ENCODE data around the gene PVALEF. TPM values are rescaled to one million over a fixed set of nuclear protein-coding genes. Genes with fewer than 3 reads are reported as not detected.

Gene PVALEF
- total RNA-seq, 2 donors from 2014 or later, result not detected

DNA sequence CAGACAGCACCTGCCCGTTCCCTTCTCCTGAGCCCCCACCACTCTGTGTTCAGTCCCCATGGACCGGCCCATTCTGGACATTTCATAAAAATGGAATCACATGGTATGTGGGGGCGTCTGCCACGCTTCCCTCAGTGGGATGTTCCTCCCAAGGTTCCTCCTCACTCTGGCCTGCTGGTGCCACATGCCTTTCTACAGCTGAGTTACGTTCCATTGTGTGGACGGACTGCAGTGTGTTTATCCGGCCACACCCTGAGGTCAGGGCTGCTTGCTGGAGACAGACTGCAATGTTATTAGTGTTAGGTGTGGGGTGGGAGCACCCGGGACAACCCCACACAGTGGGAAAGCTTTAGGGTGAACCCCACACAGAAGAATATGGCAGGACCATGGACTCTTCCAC, 6.6 kb downstream of the PVALEF start:
- ATAC-seq, result peak in 1 of 2 donors; percentile 17
- intact Hi-C loops (cut with DNase I), result no loop called here
- DNase-seq, result no peak

DNA sequence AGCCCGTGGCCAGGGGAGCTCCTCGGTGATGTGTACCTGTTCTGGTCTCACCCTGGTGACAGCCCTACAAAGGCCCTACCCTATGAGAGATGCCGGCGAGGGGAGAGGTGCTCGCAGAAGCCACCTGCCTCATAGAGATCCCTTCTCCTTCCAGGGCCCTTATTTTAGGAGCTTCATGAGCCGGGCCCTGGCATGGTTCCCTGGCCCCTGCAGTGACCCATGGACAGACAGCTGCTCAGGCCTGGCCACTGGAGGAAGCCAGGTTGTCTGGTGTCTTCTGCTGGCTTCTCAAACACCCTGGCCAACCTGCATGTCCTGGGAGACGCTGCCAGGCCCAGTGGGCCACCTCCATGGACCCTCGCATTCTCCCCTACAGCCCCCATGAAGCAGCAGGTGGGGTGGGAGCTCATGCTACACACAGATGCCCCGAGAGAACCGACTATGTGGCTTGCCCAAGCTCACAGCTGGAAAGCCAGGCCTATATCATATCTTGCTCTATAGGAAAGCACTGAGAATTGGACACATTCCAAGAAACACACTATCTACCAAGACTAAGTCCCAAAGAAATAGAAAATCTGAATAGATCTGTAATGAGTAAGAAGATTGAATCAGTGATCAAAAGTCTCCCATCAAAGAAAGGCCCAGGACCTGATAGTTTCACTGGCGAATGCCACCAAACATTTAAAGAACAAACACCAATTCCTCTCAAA, 7.9 kb downstream of the PVALEF start:
- ATAC-seq (no peak), DNase-seq (no peak)
- intact Hi-C loops (cut with DNase I), result no loop called here

DNA sequence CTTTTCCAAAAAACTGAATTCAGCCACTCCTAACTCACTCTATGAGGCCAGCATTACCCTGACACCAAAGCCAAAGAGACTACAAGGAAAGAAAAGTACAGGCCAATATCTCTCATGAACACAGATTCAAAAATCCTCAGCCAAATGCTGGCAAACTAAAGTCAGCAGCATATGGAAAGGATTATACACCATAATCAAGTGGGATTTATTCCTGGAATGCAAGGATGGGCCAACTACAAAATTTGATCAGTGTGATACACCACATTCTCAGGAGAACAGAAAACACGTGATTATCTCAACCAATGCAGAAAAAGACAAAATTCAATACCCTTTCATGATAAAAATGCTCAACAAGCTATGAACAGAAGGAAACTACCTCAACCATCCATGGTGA, 8.5 kb downstream of the PVALEF start:
- DNase-seq, result no peak
- no peak for ATAC-seq
- intact Hi-C loops (cut with DNase I), result no loop called here

DNA sequence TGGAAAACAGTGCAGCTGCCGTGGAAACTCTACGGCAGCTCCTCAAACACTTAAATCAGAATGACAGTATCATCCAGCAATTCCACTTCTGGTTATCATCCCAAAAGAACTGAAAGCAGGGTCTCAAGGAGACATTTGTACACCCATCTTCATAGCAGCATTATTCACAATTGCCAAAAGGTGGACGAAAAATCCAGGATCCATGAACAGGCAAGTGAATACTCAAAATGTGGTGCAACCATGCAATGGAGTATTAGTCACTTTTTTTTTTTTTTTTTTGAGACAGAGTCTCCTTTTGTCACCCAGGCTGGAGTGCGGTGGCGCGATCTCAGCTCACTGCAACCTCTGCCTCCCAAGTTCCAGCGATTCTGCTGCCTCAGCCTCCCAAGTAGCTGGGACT, 11.4 kb downstream of the PVALEF start:
- ATAC-seq (no peak), DNase-seq (no peak)
- intact Hi-C loops (cut with DNase I), result no loop called here

DNA sequence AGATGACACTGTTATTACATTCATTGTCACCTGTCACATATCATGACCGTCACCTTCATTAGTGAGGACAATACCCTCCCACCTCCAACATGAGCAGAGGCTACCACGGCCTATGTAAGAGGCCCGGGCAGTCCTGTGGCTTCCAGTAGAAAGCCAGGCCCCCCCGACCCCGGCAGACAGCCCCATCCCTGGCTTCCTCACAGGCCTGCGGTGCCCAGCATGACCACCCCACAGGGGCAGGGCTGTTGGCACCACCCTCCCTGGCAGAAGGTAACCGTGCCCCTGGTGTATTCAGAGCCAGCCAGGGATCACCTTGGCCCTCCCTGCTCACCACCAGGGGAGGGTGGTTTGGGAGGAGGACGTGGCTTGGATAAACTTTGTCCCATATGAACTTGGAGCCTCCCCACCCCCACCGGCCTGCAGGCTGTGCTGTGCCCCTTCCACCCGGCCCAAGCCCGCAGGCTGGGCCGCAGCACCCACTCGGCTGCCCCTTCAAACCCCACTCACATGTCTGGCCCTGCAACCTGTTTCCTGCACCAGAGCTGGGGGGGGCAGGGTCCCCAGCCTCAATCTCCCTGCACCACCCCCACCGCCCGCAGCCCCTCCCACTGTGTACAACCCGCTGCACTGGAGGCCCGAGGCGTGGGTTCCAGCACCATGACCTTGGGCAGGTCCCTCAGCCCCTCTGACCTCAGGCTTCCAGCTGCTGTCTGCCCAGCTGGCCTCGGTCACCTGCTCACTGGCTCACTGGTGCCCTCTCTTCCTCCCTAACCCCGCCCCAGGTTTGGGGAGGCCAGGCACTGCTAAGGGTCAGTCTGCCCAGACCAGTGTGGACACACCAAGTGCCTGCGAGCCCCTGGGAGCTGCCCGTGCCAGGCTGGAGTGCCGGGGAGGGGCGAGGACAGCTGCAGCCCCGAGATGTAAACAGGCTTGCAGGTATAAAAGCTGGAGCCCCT, 13.1 kb downstream of the PVALEF start:
- intact Hi-C loops (cut with DNase I), result no loop called here
- DNase-seq (no peak), ATAC-seq (no peak)

DNA sequence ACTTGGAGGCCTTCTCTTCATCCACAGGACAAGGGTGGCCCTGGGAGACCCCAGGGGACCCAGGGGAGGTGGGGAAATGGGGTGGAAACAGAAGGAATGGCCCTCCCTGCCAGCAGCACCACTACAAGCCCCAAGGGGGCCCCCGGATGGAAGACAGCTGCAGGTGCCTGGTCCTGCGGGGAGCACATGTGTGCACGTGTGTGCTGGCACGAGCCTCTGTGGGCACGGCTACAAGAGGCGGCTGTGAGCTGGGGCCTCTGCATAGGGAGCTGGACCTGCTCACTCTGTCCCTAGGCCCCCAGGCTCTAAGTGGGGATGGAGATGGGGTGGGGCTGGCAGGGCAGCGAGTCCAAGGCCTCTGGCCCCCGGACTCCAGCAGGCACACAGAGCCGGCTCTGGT, 13.9 kb downstream of the PVALEF start:
- intact Hi-C loops (cut with DNase I), result no loop called here
- no peak for DNase-seq

DNA sequence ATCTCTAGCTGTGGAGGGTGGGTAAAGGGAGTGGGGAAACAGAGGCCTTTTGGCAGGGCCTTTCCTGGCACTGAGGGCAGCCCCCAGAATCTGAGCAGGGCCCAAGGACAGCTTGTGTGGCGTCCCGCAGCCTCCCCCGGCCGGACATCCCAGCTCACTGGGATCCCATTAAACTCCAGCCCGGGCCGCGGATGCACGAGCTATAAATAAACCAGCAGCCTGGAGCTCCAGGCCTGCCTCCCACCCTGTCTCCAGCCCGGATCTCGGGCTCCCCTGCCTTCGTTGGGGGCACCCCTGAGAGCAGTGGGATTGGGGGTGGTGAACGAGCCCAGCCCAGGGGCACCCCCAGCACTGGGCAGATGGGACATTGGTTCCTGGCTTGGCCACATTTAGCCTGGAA, 14.6 kb downstream of the PVALEF start:
- intact Hi-C loops (cut with DNase I), result no loop called here
- DNase-seq (no peak), ATAC-seq (no peak)

More for the DNA sequence above, 13.9 kb downstream of the PVALEF start:
- no peak for ATAC-seq

DNA sequence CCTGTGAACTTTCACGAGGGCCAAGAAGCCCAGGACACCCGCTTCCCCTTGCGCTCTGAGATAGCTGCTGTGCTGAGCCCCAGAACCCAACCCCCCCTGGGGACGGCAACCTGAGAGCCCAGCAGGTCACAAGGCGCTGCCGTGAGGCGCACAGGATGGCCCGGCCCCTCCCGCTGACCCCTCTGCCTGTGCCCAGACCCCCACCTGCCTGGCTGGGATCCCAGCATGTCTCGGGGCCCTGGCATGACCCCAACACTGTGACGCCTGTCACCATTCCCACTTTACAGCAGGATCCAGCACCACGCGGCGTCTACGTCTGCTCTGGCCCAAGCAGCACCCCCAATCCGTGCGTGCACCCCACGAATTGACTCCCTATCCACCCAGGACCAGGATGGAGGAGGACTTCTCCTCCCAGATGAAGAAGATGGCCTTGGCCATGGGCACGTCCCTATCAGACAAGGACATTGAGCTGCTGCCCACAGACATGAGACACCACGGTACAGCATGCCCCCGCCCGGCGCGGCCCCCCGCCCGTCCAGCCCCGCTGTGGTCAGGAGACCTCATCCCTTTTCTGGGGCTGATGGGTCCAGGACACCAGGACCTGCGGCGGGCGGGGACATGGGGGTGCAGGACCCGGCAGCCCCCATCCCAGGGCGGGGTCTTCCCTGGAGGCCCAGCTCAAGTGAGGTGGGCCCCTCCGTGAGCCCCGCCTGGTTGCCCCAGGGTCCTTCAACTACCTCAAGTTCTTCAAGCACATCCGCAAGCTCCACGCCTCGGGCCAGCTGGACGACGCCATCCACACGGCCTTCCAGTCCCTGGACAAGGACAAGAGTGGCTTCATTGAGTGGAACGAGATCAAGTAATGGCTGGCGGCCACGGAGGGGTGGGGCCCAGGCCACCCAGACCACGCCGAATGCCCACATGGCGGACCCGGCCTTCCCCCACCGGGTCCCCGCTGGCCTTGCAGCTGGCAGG, 15.8 kb downstream of the PVALEF start:
- intact Hi-C loops (cut with DNase I), result no loop called here
- no peak for ATAC-seq
- DNase-seq, result no peak

DNA sequence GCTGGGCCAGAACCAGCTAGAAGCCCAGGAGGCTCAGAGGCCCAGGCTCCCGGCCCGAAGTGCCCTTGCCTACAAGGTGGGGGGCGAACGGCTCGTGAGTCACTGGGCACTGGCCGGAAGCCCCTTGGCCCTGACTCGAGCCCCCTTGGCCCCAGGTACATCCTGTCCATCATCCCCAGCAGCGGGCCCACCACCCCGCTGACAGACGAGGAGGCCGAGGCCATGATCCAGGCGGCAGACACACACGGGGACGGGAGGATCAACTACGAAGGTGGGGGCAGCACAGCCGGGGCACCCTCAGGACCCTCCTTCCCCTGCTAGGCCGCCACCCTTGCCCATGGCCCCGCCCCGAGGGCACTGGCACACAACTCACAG, 16.5 kb downstream of the PVALEF start:
- DNase-seq (no peak), ATAC-seq (no peak)
- intact Hi-C loops (cut with DNase I), result no loop called here

DNA sequence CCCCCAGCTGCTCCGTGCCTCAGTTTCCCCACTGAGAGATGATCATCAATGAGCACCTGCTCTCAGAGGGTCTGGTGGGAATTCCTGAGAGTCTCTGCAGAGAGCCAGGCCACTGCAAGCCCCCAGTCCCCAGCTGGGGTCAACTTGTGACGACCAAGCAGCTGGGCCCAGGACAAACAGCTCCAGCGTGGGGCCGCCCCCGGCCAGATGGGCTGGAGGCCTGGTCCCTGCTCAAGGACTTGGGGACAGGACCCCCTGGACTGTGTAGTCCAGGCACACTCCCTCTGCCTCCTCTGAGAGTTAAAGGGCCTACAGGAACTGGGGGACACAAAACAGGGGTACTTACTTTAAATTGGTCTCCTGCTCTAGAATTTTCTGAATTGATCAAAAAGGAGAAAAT, 17.3 kb downstream of the PVALEF start:
- DNase-seq, result no peak

DNA sequence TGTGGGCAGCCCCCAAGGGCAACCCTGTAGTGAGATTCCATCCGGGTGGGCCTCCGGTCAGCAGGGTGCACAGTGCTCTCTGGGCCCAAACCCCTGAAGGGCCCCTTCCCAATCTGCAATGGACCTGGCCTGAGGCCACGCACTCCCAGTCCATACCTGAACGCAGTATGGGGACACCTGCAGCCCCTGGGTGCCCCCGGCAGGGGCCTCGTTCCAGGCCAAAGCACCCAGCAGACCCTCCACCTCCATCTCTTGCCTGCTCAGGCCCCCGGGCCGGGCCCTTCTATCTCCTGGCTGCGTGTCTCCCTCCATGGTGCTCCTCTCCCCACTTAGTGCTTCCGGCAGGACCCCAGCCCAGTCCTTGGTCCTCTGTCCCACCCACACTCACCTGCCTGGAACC, 18.0 kb downstream of the PVALEF start:
- intact Hi-C loops (cut with DNase I), result no loop called here
- ATAC-seq (no peak), DNase-seq (no peak)

More for the DNA sequence above, 17.3 kb downstream of the PVALEF start:
- ATAC-seq, result no peak
- intact Hi-C loops (cut with DNase I), result no loop called here

DNA sequence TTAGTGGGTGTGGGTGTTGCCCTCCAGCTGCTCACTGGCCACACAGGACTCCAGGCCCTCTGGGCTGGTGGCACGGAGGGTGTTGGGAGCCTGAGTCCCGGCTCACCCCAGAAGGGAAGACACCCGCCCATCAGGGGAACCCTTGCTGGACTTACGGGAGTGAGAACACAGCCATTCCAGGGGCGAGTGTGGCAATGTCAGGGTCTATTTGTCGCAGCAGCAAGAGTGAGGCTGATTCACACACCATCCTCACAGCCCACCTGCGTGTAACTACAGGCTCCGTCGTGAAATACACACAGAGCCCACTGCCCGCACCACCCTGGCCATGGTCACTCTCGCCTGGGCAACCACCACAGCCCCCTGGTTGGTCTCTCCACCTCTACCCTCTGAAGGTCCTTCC, 18.5 kb downstream of the PVALEF start:
- ATAC-seq (no peak), DNase-seq (no peak)
- intact Hi-C loops (cut with DNase I), result no loop called here

DNA sequence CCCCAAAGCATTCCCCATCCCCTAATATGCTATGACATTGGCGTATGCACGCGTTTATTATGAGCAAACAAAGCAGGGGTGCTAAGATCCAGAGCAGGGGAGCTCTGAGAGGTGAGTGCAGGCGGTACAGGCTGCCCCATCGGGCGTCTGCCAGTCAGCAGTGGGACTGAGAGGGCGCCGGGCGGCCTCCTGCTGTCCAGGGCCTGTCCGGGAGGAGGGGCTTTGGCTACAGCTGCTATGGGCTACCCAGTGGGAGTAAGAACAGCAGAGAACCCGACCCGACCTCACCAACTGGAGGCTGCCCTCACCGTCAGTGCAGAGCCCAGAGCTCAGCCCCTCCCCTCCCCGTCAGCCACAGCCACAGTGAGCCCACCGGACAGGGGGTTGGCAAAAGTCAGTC, 19.2 kb downstream of the PVALEF start:
- no peak for ATAC-seq
- intact Hi-C loops (cut with DNase I), result no loop called here
- no peak for DNase-seq

DNA sequence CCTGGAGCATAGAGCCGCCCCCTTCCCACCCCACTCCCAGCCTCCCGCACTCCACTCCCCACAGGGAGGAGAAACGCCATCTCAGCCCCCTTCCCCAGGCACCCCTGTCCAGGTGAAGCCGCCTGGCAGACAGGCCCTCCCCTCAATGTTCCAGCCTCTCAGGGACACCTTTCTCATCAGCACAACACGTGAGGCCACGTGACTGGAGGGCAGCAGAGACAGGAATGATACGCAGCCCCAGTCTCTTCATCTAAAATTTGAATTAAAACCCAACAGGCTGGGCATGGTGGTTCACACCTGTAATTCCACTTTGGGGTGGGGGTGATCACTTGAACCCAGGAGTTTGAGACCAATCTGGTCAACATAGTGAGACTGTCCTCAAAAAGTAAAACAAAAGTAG, 20.9 kb downstream of the PVALEF start:
- ATAC-seq (no peak), DNase-seq (no peak)
- intact Hi-C loops (cut with DNase I), result no loop called here

DNA sequence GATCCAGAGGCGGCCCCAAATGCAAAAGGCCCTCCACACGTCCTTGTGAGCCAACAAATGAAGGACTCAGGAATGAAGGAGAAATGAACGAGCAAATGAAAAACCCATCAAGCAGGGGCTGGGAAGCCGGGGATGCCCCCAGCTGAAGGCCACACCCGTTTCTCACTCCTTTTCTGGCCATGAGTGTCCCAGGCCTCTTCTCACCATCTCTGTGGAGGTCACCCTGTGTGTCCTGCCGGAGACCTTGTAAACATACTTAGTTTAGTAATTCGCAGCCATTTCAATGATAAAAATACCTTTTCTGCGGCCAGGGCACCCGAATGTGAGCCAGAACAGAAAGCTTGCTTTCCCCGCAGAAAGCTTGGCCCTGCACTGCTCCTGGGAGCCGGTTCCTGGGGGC, 21.8 kb downstream of the PVALEF start:
- no peak for ATAC-seq
- no peak for DNase-seq
- intact Hi-C loops (cut with DNase I), result no loop called here

DNA sequence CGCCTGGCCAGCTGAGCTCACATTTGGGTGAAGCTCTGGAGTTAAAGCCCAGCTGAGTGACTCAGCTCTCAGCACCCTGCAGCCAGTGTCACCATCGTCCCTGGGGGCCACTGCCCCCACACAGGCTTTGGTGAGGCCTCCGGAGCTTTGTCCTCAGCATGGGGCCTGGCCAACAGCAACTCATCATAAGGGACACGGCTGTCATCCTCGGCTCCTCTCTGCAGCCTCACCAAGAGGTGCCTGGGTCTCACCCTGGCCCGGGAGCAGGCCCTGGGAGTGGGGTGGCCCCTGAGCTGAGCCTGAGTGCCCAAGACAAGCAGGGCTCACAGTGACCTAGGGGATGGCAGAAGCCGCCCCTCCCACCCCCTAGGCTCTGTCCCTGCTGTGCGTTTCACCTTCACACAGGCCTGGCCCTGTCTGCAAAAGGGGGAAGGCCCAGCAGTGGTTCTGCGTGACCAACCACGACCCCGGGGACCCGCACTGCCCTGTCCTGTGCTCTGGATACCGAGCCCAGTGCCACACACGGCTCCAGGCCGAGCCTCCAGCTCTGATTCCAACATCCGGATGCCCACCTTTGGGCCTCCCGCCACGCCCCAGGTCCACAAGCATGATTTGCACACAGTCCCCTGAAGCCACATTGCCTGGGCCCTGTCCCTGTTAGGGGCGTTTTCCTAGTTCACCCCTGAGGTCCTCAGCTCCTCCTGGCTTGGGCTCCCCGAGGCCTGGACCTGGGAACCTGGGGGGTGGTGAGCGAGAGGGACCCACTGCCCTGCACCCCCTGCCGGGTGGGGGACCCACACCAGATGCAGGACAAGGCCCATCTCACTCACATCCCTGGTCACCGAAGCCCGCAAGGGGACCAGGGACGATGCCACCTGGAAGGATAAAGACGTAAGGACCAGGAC, 22.5 kb downstream of the PVALEF start:
- intact Hi-C loops (cut with DNase I), result no loop called here
- no peak for ATAC-seq
- no peak for DNase-seq

DNA sequence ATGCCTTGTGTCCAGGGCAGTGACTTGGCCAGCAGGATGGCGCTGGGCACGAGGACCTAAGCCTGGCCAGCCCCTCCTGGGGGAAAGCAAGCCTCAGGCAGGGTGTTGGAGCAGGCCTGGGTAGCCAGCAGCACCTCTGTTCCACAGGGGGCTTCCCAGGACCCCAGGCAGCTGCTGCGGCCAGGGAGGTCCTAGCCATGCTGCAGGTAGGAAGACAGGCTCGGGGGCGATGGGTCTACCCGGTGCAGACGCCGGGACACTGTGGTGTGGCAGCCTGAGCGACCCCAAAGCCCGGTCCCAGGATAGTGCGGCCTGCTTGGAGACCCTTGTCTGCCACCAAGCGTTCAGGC, 23.2 kb downstream of the PVALEF start:
- DNase-seq, result no peak

DNA sequence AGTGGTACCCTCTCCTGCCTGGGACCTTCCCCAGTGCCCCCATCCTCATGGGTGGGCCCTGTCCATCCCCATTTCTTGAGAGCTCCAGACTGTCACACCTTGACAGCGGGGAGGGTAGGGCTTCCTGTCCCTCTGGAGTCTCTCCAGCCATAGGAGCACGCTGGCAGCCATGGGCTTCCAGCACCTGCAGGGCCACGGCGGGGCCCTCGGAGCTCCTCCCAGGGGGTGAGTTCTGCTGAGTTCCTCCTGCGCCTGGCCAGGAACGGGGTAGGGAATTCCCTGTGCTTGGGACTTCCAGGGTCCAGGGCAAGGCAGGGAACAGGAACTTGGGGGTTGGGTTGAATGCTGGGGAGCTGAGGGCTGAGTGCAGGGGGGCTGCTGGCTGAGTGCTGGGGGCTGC, 23.7 kb downstream of the PVALEF start:
- ATAC-seq (no peak), DNase-seq (no peak)
- intact Hi-C loops (cut with DNase I), result no loop called here

More for the DNA sequence above, 23.2 kb downstream of the PVALEF start:
- intact Hi-C loops (cut with DNase I), result no loop called here
- no peak for ATAC-seq

Data from left cardiac atrium (tissue), 4 donors.